ENCODE results near the gene PCSK4. TPM values are rescaled to one million over a fixed set of nuclear protein-coding genes. Genes with fewer than 3 reads are reported as not detected.

PCSK4 gene
- total and polyA plus RNA-seq, 4 donors: 0.75 to 6.0 (median 3.1) TPM; not detected in 1

DNA sequence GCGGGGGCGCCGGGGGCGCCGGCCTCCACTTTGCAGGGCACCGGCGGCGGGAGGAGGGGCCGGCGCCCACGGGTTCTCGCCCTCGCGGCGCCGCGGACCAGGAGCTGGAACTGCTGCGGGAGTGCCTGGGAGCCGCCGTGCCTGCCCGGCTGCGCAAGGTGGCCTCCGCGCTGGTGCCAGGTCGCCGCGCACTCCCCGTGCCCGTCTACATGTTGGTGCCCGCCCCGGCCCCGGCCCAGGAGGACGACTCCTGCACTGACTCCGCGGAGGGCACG, 23.0 kb downstream of the PCSK4 start:
- Histone ChIP-seq H3K9me3 (ENCODE audit: control insufficient read depth, low read length) (no peaks in the 10 kb centered on the region), H3K36me3 (ENCODE audit: control insufficient read depth in 1 of 2, insufficient read depth in 2 of 2, low read length in 1 of 2) (no peaks in the 10 kb centered on the region), H3K27me3 (ENCODE audit: control insufficient read depth in 1 of 2, insufficient read depth in 2 of 2, low read length in 1 of 2) (peaks cover 0 to 2% of the 10 kb centered on the region in 2 donors), H3K4me1 (ENCODE audit: control insufficient read depth in 1 of 2, insufficient read depth in 2 of 2, low read length in 2 of 2) (no peaks in the 10 kb centered on the region), H3K4me3 (ENCODE audit: low read length in 2 of 2) (no peak overlapping the region), H3K27ac (ENCODE audit: low read depth in 1 of 2, low read length in 2 of 2) (no peak overlapping the region)
- 4 to 5% methylated on average over 24 to 36 of the region's 36 CpGs for WGBS, 2 donors
- intact Hi-C loops (cut with DNase I): no loop called here
- DNase-seq (no peak), ATAC-seq (ENCODE audit: low FRiP score) (no peak)

DNA sequence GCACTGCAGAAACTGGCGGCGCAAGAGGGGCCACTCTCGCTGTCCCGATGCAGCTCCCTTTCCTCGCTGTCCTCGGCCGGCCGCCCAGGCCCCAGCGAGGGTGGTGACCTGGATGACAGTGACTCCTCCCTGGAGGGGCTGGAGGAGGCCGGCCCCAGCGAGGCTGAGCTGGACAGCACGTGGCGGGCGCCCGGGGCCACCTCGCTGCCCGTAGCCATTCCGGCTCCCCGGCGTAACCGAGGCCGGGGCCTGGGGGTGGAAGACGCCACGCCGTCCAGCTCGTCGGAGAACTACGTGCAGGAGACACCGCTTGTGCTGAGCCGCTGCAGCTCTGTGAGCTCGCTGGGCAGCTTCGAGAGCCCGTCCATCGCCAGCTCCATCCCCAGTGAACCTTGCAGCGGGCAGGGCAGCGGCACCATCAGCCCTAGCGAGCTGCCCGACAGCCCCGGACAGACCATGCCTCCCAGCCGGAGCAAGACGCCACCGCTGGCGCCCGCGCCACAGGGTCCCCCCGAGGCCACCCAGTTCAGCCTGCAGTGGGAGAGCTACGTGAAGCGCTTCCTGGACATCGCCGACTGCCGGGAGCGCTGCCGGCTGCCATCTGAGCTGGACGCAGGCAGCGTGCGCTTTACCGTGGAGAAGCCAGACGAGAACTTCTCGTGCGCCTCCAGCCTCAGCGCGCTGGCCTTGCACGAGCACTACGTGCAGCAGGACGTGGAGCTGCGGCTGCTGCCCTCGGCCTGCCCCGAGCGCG, 23.5 kb downstream of the PCSK4 start:
- H3K36me3 ChIP-seq (ENCODE audit: control insufficient read depth in 1 of 2, insufficient read depth in 2 of 2, low read length in 1 of 2): no peaks in the 10 kb centered on the region
- ATAC-seq (ENCODE audit: low FRiP score): no peak
- no peaks in the 10 kb centered on the region for H3K4me1 ChIP-seq (ENCODE audit: control insufficient read depth in 1 of 2, insufficient read depth in 2 of 2, low read length in 2 of 2)
- no peak overlapping the region for H3K27ac ChIP-seq (ENCODE audit: low read depth in 1 of 2, low read length in 2 of 2)
- H3K27me3 ChIP-seq (ENCODE audit: control insufficient read depth in 1 of 2, insufficient read depth in 2 of 2, low read length in 1 of 2): peaks cover 0 to 2% of the 10 kb centered on the region in 2 donors
- 36 to 38% methylated on average over 58 to 70 of the region's 70 CpGs for WGBS, 2 donors
- intact Hi-C loops (cut with DNase I): no loop called here
- no peak overlapping the region for H3K4me3 ChIP-seq (ENCODE audit: low read length in 2 of 2)
- H3K9me3 ChIP-seq (ENCODE audit: control insufficient read depth, low read length): no peaks in the 10 kb centered on the region
- DNase-seq: no peak

DNA sequence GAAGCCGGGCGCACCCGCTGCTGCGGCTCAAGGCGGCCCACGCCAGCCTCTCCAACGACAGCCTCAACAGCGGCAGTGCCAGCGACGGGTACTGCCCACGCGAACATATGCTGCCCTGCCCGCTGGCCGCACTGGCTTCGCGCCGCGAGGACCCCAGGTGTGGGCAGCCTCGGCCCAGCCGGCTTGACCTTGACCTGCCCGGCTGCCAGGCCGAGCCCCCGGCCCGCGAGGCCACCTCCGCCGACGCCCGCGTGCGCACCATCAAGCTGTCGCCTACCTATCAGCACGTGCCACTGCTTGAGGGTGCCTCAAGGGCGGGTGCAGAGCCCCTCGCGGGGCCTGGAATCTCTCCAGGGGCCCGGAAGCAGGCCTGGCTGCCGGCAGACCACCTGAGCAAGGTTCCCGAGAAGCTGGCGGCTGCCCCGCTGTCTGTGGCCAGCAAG, 24.1 kb downstream of the PCSK4 start:
- intact Hi-C loops (cut with DNase I): no loop called here
- Histone ChIP-seq H3K4me1 (ENCODE audit: control insufficient read depth in 1 of 2, insufficient read depth in 2 of 2, low read length in 2 of 2) (no peaks in the 10 kb centered on the region), H3K27me3 (ENCODE audit: control insufficient read depth in 1 of 2, insufficient read depth in 2 of 2, low read length in 1 of 2) (peaks cover 0 to 1% of the 10 kb centered on the region in 2 donors), H3K36me3 (ENCODE audit: control insufficient read depth in 1 of 2, insufficient read depth in 2 of 2, low read length in 1 of 2) (no peaks in the 10 kb centered on the region), H3K9me3 (ENCODE audit: control insufficient read depth, low read length) (no peaks in the 10 kb centered on the region), H3K27ac (ENCODE audit: low read depth in 1 of 2, low read length in 2 of 2) (no peak overlapping the region), H3K4me3 (ENCODE audit: low read length in 2 of 2) (no peak overlapping the region)
- ATAC-seq (ENCODE audit: low FRiP score) (no peak), DNase-seq (no peak)
- WGBS, 2 donors: 56 to 59% methylated on average over 36 to 41 of the region's 41 CpGs

DNA sequence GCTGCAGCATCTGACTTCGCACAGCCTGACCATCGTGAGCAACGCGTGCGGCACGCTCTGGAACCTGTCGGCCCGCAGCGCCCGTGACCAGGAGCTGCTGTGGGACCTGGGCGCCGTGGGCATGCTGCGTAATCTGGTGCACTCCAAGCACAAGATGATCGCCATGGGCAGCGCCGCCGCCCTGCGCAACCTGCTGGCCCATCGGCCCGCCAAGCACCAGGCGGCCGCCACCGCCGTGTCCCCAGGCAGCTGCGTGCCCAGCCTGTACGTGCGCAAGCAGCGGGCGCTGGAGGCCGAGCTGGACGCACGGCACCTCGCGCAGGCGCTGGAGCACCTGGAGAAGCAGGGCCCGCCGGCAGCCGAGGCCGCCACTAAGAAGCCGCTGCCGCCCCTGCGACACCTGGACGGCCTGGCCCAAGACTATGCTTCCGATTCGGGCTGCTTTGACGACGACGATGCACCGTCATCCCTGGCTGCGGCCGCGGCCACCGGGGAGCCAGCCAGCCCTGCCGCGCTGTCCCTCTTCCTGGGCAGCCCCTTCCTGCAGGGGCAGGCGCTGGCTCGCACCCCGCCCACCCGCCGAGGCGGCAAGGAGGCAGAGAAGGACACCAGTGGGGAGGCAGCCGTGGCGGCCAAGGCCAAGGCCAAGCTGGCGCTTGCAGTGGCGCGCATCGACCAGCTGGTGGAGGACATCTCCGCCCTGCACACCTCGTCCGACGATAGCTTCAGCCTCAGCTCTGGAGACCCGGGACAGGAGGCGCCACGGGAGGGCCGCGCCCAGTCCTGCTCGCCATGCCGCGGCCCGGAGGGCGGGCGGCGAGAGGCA, 24.7 kb downstream of the PCSK4 start:
- Histone ChIP-seq H3K36me3 (ENCODE audit: control insufficient read depth in 1 of 2, insufficient read depth in 2 of 2, low read length in 1 of 2) (no peaks in the 10 kb centered on the region), H3K27ac (ENCODE audit: low read depth in 1 of 2, low read length in 2 of 2) (no peak overlapping the region), H3K4me3 (ENCODE audit: low read length in 2 of 2) (no peak overlapping the region), H3K4me1 (ENCODE audit: control insufficient read depth in 1 of 2, insufficient read depth in 2 of 2, low read length in 2 of 2) (no peaks in the 10 kb centered on the region), H3K9me3 (ENCODE audit: control insufficient read depth, low read length) (no peaks in the 10 kb centered on the region), H3K27me3 (ENCODE audit: control insufficient read depth in 1 of 2, insufficient read depth in 2 of 2, low read length in 1 of 2) (no peaks in the 10 kb centered on the region)
- 48 to 55% methylated on average over 50 to 83 of the region's 83 CpGs for WGBS, 2 donors
- ATAC-seq (ENCODE audit: low FRiP score) (no peak), DNase-seq (no peak)
- intact Hi-C loops (cut with DNase I): no loop called here

DNA sequence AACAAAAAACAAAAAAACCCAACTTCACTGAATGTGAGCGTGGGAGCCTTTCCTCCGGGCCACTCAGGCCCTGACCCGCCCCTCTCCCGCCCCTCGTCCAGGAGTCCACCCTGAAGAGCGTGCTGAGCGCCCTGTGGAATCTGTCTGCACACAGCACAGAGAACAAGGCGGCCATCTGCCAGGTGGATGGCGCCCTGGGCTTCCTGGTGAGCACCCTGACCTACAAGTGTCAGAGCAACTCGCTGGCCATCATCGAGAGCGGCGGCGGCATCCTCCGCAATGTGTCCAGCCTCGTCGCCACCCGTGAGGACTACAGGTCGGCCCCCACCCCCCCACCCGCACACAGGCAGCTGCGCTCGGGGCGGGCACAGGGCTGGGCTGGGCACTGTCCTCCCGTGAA, 28.3 kb downstream of the PCSK4 start:
- no peak for DNase-seq

DNA sequence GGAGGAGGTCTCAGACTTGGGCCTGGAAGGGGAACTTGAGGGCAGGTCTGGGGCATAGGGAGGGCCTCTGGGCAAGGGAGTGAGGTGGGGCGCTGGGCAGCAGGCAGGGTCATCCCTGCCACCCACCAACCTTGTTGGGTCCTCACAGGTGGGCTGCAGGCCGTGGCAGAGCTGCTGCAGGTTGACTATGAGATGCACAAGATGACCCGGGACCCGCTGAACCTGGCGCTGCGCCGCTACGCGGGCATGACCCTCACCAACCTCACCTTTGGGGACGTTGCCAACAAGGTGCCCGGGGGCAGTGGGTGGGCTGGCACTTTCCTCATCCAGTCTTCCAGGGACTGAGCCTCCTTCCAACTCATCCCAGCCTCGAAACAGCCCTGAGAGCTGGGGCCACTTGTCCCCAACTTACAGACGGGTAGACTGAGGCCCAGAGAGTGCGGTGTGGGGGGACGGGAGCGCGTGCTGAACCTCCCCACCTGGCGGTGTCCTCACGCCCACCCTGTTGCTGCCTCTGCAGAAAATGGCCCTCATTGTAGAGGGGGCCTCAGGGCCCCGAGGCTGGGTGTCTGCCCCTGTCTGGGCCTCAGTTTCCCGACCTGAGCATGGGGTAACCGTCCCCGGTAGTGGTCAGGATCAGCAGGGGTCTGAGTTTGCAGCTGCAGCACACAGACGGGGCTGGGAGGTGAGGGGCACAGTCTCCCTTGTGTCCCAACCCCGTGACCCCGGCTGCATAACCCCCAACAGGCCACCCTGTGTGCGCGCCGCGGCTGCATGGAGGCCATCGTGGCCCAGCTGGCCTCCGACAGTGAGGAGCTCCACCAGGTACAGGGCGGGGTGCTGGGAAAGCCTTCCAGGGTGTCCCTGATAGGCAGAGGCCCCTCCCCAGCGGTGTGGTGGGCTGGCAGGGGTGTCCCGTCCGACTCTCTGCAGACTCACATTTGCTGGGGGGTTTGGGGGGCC, 29.8 kb downstream of the PCSK4 start:
- H3K27me3 ChIP-seq (ENCODE audit: control insufficient read depth in 1 of 2, insufficient read depth in 2 of 2, low read length in 1 of 2): no peaks in the 10 kb centered on the region
- no peaks in the 10 kb centered on the region for H3K9me3 ChIP-seq (ENCODE audit: control insufficient read depth, low read length)
- no peak for DNase-seq
- no peak overlapping the region for H3K27ac ChIP-seq (ENCODE audit: low read depth in 1 of 2, low read length in 2 of 2)
- ATAC-seq (ENCODE audit: low FRiP score): no peak
- intact Hi-C loops (cut with DNase I): no loop called here
- no peaks in the 10 kb centered on the region for H3K36me3 ChIP-seq (ENCODE audit: control insufficient read depth in 1 of 2, insufficient read depth in 2 of 2, low read length in 1 of 2)
- H3K4me3 ChIP-seq (ENCODE audit: low read length in 2 of 2): no peak overlapping the region
- 91 to 95% methylated on average over 36 of the region's 36 CpGs for WGBS, 2 donors
- H3K4me1 ChIP-seq (ENCODE audit: control insufficient read depth in 1 of 2, insufficient read depth in 2 of 2, low read length in 2 of 2): no peaks in the 10 kb centered on the region

More for the DNA sequence above, 28.3 kb downstream of the PCSK4 start:
- Histone ChIP-seq H3K27me3 (ENCODE audit: control insufficient read depth in 1 of 2, insufficient read depth in 2 of 2, low read length in 1 of 2) (no peaks in the 10 kb centered on the region), H3K27ac (ENCODE audit: low read depth in 1 of 2, low read length in 2 of 2) (no peak overlapping the region), H3K9me3 (ENCODE audit: control insufficient read depth, low read length) (no peaks in the 10 kb centered on the region), H3K4me3 (ENCODE audit: low read length in 2 of 2) (no peak overlapping the region), H3K4me1 (ENCODE audit: control insufficient read depth in 1 of 2, insufficient read depth in 2 of 2, low read length in 2 of 2) (no peaks in the 10 kb centered on the region), H3K36me3 (ENCODE audit: control insufficient read depth in 1 of 2, insufficient read depth in 2 of 2, low read length in 1 of 2) (no peaks in the 10 kb centered on the region)
- WGBS, 2 donors: 96% methylated on average over 24 of the region's 24 CpGs
- ATAC-seq (ENCODE audit: low FRiP score): no peak
- intact Hi-C loops (cut with DNase I): no loop called here

DNA sequence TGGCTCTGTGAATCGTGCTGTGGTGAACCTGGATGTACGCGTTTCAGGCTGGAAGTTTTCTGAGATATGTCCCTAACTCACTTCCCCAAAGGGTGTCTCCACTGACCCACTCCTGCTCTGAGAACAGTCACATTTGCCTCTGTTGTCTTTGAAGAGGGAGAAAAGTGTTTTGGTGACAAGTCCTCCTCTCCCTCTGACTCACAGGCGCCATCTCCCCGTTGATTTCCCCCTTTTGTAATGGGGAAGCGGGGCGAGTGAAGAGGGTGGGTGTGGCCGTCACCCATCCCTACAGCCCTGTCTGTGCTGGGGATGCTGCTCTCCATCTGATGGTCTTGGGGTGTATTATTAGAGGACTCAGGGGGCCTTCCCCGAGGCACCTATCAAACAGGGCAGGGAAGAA, 30.7 kb downstream of the PCSK4 start:
- Histone ChIP-seq H3K4me3 (ENCODE audit: low read length in 2 of 2) (no peak overlapping the region), H3K4me1 (ENCODE audit: control insufficient read depth in 1 of 2, insufficient read depth in 2 of 2, low read length in 2 of 2) (no peaks in the 10 kb centered on the region), H3K36me3 (ENCODE audit: control insufficient read depth in 1 of 2, insufficient read depth in 2 of 2, low read length in 1 of 2) (no peaks in the 10 kb centered on the region), H3K9me3 (ENCODE audit: control insufficient read depth, low read length) (no peaks in the 10 kb centered on the region), H3K27ac (ENCODE audit: low read depth in 1 of 2, low read length in 2 of 2) (no peak overlapping the region), H3K27me3 (ENCODE audit: control insufficient read depth in 1 of 2, insufficient read depth in 2 of 2, low read length in 1 of 2) (no peaks in the 10 kb centered on the region)
- intact Hi-C loops (cut with DNase I): no loop called here
- 83 to 85% methylated on average over 9 of the region's 9 CpGs for WGBS, 2 donors
- no peak for DNase-seq
- no peak for ATAC-seq (ENCODE audit: low FRiP score)

DNA sequence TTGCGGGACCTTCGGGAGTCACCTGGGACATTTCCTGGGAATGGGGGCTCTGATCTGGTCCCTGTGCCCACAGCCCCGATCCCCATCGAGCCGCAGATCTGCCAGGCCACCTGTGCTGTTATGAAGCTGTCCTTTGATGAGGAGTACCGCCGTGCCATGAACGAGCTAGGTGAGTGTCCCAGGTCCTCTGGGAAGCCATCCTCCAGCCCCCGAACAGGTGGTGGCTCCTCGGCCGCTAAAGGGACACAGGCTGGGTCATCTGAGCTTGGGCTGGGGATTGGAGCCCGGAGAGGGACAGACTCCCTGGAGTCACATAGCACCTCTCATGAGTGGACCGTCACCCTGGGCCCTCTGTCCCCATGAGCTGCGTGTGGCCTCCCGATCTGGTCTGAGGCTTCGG, 32.3 kb downstream of the PCSK4 start:
- intact Hi-C loops (cut with DNase I): no loop called here
- H3K9me3 ChIP-seq (ENCODE audit: control insufficient read depth, low read length): no peaks in the 10 kb centered on the region
- no peak overlapping the region for H3K27ac ChIP-seq (ENCODE audit: low read depth in 1 of 2, low read length in 2 of 2)
- WGBS, 2 donors: 86 to 92% methylated on average over 16 of the region's 16 CpGs
- H3K4me3 ChIP-seq (ENCODE audit: low read length in 2 of 2): no peak overlapping the region
- no peaks in the 10 kb centered on the region for H3K36me3 ChIP-seq (ENCODE audit: control insufficient read depth in 1 of 2, insufficient read depth in 2 of 2, low read length in 1 of 2)
- no peaks in the 10 kb centered on the region for H3K4me1 ChIP-seq (ENCODE audit: control insufficient read depth in 1 of 2, insufficient read depth in 2 of 2, low read length in 2 of 2)
- no peak for ATAC-seq (ENCODE audit: low FRiP score)
- no peaks in the 10 kb centered on the region for H3K27me3 ChIP-seq (ENCODE audit: control insufficient read depth in 1 of 2, insufficient read depth in 2 of 2, low read length in 1 of 2)
- no peak for DNase-seq
